Fibroblast of pulmonary artery (primary cell): Measurements from ENCODE around the gene UQCRC1.

Source experiments
- DNase-seq: peaks from one replicate; pipeline ENCODE4 v3.0.0-alpha.2; 2010; ENCODE audit warnings: low read depth
- H3K4me3 ChIP-seq: replicated peaks from 2 replicates; pipeline ENCODE4 v1.5.1; 2011; ENCODE audit warnings: low read depth, mild to moderate bottlenecking, control low read depth, low read length, moderate library complexity
- CTCF ChIP-seq: IDR thresholded peaks from 2 replicates; pipeline ENCODE4 v1.5.1; 2011; ENCODE audit warnings: mild to moderate bottlenecking, control low read depth, low read length, inconsistent platforms; ENCODE audit errors: missing control alignments

Gene UQCRC1

GRCh38 chr3:48614044-48614443 lies 4.6 kb upstream of the UQCRC1 start:
- H3K4me3 ChIP-seq = no peak overlapping the region
- peak; percentile 87 for DNase-seq
- no peak for TF ChIP-seq CTCF

- TF ChIP-seq CTCF = no peak
- no peak for DNase-seq
- H3K4me3 ChIP-seq = no peak overlapping the region
These were observed 2.9 kb upstream of the UQCRC1 start for GRCh38 chr3:48612309-48612708.

DNA sequence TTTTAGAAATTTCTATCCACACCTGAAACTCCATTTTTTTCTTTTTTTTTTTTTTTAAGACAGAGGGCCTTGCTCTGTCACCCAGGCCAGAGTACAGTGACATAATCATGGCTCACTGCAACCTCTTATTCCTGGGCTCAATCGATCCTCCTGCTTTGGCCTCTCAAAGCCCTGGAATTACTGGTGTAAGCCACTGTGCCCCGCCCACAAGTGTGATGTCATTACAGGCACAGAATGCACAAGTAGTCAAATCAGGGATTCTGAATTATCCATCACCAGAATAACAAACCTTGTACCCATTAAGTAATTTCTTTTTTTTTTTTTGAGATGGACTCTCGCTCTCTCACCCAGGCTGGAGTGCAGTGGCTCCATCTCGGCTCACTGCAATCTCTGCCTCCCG lies 1.9 kb downstream of the UQCRC1 start:
- DNase-seq = peak; percentile 14
- H3K4me3 ChIP-seq = no peak overlapping the region
- no peak for TF ChIP-seq CTCF

DNA sequence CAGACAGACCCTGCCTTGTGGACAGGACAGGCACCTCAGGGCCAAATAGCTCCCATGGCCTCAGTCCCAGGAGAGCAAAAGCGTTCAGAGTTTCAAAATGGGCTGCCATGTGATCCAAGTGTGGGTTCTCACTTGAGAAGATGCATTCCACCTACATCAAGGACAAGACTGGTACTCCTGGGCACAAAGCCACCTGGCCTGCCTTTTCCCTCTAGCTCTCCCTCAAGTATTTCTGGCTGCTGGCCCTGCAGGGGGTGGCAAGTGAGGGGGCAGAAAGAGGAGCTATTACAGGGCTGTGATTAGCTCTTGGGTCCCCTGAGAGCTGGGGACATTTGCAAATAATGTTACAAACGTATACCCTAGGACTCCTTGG lies 7.8 kb downstream of the UQCRC1 start:
- no peak for TF ChIP-seq CTCF
- no peak overlapping the region for H3K4me3 ChIP-seq
- no peak for DNase-seq

- DNase-seq = no peak
These were observed 8.5 kb downstream of the UQCRC1 start for GRCh38 chr3:48600711-48601621.

GRCh38 chr3:48599509-48600285 lies 9.7 kb downstream of the UQCRC1 start:
- DNase-seq = no peak
- TF ChIP-seq CTCF = no peak
- H3K4me3 ChIP-seq = no peak overlapping the region

More at GRCh38 chr3:48600711-48601621, 8.5 kb downstream of the UQCRC1 start:
- no peak overlapping the region for H3K4me3 ChIP-seq
- no peak for TF ChIP-seq CTCF
